Neural crest cell (in vitro differentiated cells): Measurements from ENCODE around the gene SORCS1. TPM values are rescaled to one million over a fixed set of nuclear protein-coding genes. Genes with fewer than 3 reads are reported as not detected.
A peak's percentile ranks its signal among the peaks of the same experiment; 100 is the strongest.

Experiments used
- DNase-seq: peaks from one replicate; pipeline ENCODE4 v3.0.0; 2021; ENCODE audit warnings: low read depth, mixed read lengths, low spot score
- H3K27ac Mint-ChIP-seq: one replicate; pipeline ENCODE4 v1.8.0; 2021; ENCODE audit warnings: mild to moderate bottlenecking, mixed read lengths; ENCODE audit not compliant: unreplicated experiment
- H3K27me3 Mint-ChIP-seq: 2 replicates; pipeline ENCODE4 v1.8.0; 2021; ENCODE audit warnings: low read depth, mild to moderate bottlenecking, mixed read lengths
- H3K36me3 Mint-ChIP-seq: 2 replicates; pipeline ENCODE4 v1.8.0; 2021; ENCODE audit warnings: low read depth, mild to moderate bottlenecking, mixed read lengths
- H3K4me1 Mint-ChIP-seq: 2 replicates; pipeline ENCODE4 v1.8.0; 2021; ENCODE audit warnings: mixed read lengths
- H3K4me3 Mint-ChIP-seq: one replicate; pipeline ENCODE4 v1.8.0; 2021; ENCODE audit warnings: mild to moderate bottlenecking, mixed read lengths
- H3K9me3 Mint-ChIP-seq: 2 replicates; pipeline ENCODE4 v1.8.0; 2021; ENCODE audit warnings: mixed read lengths
- total RNA-seq: library from RNA; stranded (reverse); gene quantifications from 2 replicates; pipeline ENCODE4 v1.2.1, GENCODE V29; 2021
- TF ChIP-seq, protein P1 (sequence below): fragments of 200-600 bp; sonication (generic); conservative IDR thresholded peaks from 2 replicates; pipeline ENCODE4 v1.5.0; 2021; ENCODE audit warnings: antibody characterized with exemption, mild to moderate bottlenecking

The SORCS1 gene
- total RNA-seq, 1 donor from 2014 or later: 8.2 TPM

DNA sequence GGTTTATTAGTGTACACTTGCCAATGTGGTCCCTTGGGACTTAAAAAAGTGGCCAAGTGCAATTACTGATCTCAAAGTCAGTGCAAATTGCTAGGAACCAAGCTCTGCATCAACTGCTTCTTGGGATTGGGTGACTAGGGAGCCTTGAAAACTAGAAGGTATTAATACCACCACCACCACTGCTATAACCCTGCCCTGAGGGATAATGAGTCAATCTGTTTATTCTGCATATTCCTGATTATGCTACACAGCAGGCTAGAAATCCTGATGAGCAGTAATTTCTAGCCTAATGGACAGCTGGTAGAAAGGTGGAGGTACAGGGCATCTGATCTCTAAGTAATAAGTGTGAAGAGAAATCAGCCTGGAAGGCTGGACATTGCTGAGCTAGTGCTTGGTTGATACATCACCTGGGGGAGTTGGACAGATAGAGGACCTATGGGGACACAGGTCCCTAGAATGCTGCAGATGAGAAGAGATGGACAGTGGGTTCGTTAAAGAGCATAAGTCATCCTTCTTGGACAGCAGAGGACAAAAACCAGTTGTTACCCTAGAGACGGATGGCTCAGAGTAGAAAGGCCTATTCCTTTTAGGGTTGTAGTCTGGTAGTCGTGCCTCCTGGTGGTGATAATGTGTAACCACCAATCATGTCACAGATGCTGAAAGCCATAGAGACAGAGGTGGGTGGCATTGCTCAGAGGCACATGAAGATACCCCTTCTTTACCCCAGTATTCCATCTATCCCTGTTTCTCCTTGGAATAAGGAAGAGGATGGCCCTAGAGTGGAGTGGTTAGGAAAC, 554.8 kb downstream of the SORCS1 start:
- TF ChIP-seq, protein P1, sequence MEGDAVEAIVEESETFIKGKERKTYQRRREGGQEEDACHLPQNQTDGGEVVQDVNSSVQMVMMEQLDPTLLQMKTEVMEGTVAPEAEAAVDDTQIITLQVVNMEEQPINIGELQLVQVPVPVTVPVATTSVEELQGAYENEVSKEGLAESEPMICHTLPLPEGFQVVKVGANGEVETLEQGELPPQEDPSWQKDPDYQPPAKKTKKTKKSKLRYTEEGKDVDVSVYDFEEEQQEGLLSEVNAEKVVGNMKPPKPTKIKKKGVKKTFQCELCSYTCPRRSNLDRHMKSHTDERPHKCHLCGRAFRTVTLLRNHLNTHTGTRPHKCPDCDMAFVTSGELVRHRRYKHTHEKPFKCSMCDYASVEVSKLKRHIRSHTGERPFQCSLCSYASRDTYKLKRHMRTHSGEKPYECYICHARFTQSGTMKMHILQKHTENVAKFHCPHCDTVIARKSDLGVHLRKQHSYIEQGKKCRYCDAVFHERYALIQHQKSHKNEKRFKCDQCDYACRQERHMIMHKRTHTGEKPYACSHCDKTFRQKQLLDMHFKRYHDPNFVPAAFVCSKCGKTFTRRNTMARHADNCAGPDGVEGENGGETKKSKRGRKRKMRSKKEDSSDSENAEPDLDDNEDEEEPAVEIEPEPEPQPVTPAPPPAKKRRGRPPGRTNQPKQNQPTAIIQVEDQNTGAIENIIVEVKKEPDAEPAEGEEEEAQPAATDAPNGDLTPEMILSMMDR: peak; percentile 46

DNA sequence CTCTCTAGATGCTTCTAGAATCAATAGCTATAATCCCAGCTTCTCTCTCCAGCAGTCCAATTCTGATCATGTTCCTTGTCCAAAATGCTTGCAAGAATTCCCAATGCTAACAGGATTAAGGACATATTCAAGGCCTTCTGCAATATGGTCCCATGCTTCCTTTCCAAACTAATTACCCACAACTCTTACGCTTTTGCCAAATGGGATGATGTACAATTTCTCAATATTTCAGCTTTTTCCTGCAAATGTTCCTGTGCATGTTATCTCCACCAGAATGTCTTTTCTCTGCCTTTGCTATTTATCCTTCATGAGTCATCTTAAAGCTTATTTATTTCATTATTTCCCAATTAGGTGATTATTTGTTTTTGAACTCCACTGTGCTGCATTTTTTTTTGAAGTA, 556.4 kb downstream of the SORCS1 start:
- no peak overlapping the region for H3K4me3 Mint-ChIP-seq
- DNase-seq: no peak
- no peak overlapping the region for H3K27ac Mint-ChIP-seq
- H3K4me1 Mint-ChIP-seq: no peaks in the 10 kb centered on the region
- H3K27me3 Mint-ChIP-seq: no peaks in the 10 kb centered on the region
- peaks cover 6% of the 10 kb centered on the region for H3K36me3 Mint-ChIP-seq
- H3K9me3 Mint-ChIP-seq: peaks cover 3% of the 10 kb centered on the region
- TF ChIP-seq, protein P1: no peak

More for the DNA sequence above, 554.8 kb downstream of the SORCS1 start:
- peaks cover 3% of the 10 kb centered on the region for H3K9me3 Mint-ChIP-seq
- peaks cover 6% of the 10 kb centered on the region for H3K36me3 Mint-ChIP-seq
- no peak overlapping the region for H3K4me3 Mint-ChIP-seq
- H3K4me1 Mint-ChIP-seq: no peaks in the 10 kb centered on the region
- H3K27me3 Mint-ChIP-seq: no peaks in the 10 kb centered on the region
- H3K27ac Mint-ChIP-seq: no peak overlapping the region
- no peak for DNase-seq

DNA sequence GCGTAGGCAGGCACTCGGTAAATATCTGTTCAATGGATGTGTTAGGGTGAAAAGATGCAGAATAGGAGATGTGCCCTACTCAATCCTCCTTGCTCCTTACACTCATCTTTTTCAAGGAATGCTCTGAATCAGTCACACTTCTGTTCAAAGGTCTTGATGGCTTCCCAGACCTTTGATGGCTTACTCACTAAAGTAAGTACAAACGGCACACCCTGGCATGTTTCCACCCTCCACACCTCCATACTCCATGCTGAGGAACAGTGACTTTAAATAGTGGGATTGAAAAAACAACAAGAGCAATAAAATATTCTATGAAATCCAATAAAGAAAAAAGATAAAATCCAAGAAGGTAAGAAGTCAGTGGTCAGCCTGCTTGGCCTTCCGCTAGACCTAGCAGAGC, 569.2 kb downstream of the SORCS1 start:
- Mint-ChIP-seq H3K4me1 (no peaks in the 10 kb centered on the region), H3K36me3 (no peaks in the 10 kb centered on the region), H3K27me3 (no peaks in the 10 kb centered on the region), H3K4me3 (no peak overlapping the region), H3K27ac (no peak overlapping the region), H3K9me3 (peaks cover 3% of the 10 kb centered on the region)
- no peak for DNase-seq
- TF ChIP-seq, protein P1: no peak

DNA sequence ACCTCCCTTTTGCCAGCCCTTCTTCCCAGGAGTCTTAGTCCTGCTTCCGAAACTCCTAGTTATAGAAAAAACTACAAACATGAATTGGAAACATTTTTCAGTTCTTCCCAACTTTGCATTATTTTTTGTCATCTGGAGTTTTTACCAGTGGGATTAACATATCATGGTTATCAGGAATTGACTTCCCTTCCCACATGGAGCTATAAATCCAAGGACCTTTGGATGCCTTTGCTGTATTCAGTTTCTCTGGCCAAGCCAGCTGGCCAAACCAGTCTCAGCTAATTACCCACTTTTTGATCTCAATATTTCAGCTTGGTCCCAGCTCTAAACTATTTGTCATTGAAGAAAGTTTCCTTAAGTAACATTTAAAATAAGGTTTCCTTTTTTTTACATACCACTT, 570.6 kb downstream of the SORCS1 start:
- no peak overlapping the region for H3K27ac Mint-ChIP-seq

DNA sequence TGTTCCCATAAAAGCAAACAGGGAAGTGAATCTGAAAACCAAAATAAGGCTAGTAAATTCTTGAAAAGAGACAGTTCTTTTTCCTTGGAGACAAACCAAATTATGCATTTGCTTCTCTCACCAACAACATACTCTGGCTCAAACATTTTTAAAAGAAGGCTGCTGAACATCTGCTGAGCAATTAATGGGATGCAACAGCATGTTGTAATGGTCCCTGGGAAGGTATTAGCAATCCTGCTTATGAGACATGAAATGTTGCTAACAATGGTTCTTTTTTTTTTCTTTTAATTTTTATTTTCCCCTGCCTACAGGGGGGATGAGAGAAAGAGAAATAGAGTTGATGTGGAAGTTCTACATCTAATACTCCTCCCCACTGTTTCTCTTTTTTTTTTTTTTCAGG, 572.1 kb downstream of the SORCS1 start:
- H3K4me3 Mint-ChIP-seq: no peak overlapping the region
- no peaks in the 10 kb centered on the region for H3K36me3 Mint-ChIP-seq
- H3K27ac Mint-ChIP-seq: no peak overlapping the region
- H3K27me3 Mint-ChIP-seq: no peaks in the 10 kb centered on the region
- TF ChIP-seq, protein P1: no peak
- no peaks in the 10 kb centered on the region for H3K4me1 Mint-ChIP-seq
- DNase-seq: no peak
- peaks cover 3% of the 10 kb centered on the region for H3K9me3 Mint-ChIP-seq

More for the DNA sequence above, 570.6 kb downstream of the SORCS1 start:
- peaks cover 3% of the 10 kb centered on the region for H3K9me3 Mint-ChIP-seq
- no peak overlapping the region for H3K4me3 Mint-ChIP-seq
- DNase-seq: no peak
- H3K27me3 Mint-ChIP-seq: no peaks in the 10 kb centered on the region
- TF ChIP-seq, protein P1: no peak
- no peaks in the 10 kb centered on the region for H3K36me3 Mint-ChIP-seq
- H3K4me1 Mint-ChIP-seq: no peaks in the 10 kb centered on the region
